ENCODE data around the gene ZNF423.
A peak's percentile ranks its signal among the peaks of the same experiment; 100 is the strongest.

Gene ZNF423

GRCh38 chr16:49747654-49748053 is 108.3 kb downstream of the ZNF423 start:
- no peak for DNase-seq

DNA sequence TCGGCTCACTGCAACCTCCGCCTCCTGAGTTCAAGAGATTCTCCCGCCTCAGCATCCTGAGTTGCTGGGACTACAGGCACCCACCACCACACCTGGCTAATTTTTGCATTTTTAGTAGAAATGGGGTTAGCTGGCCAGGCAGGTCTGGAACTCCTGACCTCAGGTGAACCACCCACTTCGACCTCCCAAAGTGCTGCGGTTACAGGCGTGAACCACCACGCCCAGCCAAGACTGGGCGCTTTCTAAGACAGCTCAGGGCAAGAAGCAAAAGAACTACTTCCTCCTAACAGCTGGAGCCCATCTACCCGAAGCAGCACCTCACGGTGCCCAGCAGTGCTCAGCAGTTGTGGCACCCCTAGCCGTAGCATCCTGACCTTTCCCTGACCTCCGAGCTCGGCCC is 109.4 kb downstream of the ZNF423 start:
- DNase-seq, result no peak

GRCh38 chr16:49745311-49745747 is 110.6 kb downstream of the ZNF423 start:
- DNase-seq, result no peak

GRCh38 chr16:49744244-49745220 is 111.4 kb downstream of the ZNF423 start:
- DNase-seq, result no peak

GRCh38 chr16:49743658-49744057 is 112.3 kb downstream of the ZNF423 start:
- DNase-seq, result no peak

GRCh38 chr16:49743203-49743464 is 112.8 kb downstream of the ZNF423 start:
- DNase-seq, result no peak

- no peak for DNase-seq
Measured at GRCh38 chr16:49742428-49743202, 113.3 kb downstream of the ZNF423 start.

DNA sequence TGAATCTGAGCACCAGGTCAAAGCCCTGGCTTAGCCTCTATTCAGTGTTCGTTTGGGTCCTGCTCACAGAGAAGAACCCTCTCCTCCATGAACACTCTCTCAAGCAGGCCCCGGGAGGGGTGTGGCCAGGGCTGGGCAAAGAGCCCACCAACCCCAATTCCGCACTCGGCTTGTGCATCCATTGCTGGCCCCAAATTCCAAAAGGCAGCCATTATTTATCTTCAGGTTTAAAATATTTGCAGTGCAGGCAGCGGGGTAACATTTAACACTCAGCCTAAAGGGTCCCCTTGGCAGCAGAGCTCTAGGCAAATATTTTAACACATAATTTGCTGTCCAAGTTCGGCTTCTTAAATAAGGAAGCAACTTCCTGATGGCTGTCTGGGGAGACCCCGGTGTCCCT is 115.7 kb downstream of the ZNF423 start:
- DNase-seq, result no peak

DNA sequence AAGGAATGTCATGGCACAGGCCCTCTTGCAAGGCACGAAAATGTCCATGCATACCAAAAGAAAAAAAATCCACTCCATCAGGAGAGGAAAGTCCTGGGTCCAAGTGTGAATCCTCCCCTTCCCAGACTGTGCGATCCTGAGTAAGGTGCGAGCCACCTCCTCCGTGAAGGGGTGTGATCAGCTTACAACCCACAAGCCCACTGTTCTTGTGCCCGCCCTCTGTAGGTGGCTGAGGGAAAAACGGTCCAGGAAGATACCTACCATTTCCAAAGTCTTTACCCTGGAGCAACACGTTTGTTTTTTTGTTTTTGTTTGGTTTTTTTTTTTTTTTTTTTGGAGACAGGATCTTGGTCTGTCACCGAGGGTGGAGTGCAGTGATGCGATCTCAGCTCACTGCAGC is 116.5 kb downstream of the ZNF423 start:
- DNase-seq, result peak; percentile 71

- no peak for DNase-seq
Measured at GRCh38 chr16:49738832-49739231, 117.1 kb downstream of the ZNF423 start.

DNA sequence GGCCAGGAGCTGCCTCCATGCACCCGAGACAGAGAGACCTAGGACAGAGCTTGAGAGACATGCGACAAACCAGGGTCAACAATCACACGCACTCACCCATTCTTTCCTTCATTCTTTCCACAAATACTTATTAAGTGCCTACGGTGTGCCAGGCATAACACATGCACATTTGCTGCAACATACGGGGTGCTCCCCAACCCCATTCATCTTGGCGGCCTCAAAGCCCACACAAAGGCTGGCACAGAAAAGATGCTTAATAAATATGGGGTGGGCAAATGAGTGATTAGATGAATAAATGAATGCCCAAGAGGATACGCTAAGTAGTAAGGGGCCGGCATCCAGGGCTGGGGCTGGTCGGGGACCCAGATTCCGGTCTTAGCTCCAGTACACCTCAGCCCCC is 117.9 kb downstream of the ZNF423 start:
- DNase-seq, result no peak

DNA sequence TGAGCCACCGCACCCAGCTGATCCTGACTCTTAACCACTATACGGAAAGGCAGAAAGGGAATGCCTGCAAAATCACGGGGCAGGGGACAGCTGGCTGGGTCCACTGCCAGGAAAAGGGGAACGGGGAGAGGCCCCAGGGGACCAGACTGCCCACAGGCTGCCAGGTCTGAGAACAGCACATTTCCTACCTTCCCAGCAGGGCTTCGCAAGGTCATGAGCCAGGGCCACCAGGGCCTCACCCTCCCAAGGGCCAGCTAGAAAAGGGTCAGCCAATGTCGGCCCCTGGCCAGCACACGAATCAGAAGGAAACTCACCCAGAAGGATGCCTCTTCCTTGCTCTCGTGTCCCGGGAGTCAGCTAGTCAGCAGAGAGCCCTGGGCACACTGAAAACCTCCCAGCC is 118.4 kb downstream of the ZNF423 start:
- DNase-seq, result no peak

GRCh38 chr16:49734331-49734730 is 121.6 kb downstream of the ZNF423 start:
- DNase-seq, result no peak

GRCh38 chr16:49733313-49734009 is 122.5 kb downstream of the ZNF423 start:
- DNase-seq, result no peak

GRCh38 chr16:49731911-49732310 is 124.0 kb downstream of the ZNF423 start:
- DNase-seq, result no peak

DNA sequence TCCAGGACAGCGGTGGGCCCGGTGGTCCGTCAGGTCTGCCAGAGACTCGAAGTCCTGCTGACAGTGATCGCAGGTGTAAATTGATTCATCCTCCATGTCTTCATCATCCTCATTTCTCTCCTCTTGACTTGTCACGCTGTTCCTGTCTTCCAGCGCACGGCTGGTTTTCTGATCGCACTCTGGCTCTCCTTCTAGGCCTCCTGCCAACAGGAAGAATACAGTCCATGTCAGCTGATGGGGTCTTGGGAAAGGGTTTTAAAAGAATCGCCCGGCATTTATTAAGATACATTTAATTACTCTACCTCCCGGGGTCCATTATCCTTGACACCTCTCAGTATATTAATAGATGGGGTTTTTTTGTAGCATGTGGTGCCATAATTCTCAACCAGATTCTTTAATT is 125.1 kb downstream of the ZNF423 start:
- no peak for DNase-seq

DNA sequence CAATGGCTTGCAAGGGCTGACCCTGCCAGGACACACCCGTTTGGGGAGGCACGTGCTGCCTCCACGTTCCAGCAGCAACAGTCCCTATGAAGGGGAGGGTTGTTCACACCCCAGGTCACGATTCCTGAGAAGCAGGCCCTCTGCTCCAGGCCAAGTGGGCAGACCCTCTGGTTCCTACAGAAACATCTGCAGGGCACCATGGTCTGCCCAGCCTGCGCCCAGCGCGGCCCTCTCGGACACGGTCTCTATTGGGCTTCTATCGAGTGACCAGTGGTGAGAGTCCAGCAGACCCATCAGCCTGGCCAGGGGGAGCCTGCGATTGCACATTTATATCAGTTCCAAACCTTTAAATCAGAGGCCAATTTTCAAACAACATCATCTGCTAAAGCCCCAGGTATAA is 128.3 kb downstream of the ZNF423 start:
- no peak for DNase-seq

GRCh38 chr16:49726155-49726554 is 129.8 kb downstream of the ZNF423 start:
- DNase-seq, result no peak

DNA sequence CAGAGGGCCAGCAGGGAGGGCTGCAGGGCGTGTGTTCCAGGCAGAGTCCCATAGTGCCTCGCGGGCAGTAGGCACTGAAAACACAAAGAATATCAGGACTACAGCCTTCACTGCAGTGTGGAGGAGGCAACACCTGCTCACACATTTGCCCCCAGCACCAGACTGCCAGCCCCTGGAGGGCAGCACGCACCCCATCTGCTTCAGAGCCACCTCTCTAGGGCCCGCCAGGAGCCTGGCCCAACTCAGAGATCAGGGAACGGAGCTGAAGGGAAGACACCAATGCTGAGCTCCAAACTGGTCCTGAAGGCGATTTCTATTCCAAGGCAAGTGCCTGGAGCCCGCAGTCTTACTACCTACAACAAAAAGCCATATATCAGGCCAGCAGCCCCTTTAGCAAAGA is 130.3 kb downstream of the ZNF423 start:
- DNase-seq, result no peak

GRCh38 chr16:49724774-49725173 is 131.1 kb downstream of the ZNF423 start:
- no peak for DNase-seq

DNA sequence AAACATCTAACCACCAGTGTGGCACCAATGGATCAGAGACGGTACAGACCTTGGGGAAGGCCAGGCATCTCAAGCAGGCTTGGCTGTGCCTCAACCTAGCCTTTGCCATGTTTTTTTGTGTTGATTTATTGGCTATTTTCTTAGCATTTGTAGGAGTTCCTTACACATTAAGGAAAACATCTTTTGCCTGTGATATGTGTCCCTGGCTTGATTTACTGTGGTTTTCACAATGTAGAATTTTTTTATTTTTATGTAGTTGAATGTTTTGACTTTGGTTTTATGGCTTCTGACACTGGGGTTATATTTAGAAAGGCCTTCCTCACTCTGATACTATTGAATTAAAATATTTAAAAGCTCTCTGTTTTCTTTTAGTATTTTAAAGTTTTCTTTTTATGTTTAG is 132.6 kb downstream of the ZNF423 start:
- DNase-seq, result no peak

DNA sequence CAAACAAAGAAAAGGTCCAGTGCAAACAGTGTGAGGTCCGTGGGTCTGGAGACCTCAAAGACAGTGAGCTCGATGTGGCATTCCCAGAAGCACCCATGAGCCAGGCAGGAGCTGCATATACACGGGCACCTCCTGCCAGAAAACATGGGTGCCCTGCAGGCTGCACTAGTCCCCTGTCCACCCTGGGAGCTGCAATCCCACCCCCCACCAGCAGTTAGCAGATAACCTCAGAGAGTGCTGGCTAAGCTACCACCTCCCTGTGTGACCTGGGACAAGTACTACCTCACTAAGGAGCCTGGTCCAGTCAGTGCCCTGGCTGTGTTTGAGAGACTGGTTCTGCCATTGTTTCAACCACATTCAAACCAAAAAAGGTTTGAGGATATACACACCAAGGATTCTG is 135.7 kb downstream of the ZNF423 start:
- no peak for DNase-seq

- no peak for DNase-seq
Measured at GRCh38 chr16:49717689-49718088, 138.2 kb downstream of the ZNF423 start.

Data from islet precursor cell (in vitro differentiated cells).